NCI-H748 (cell line): ENCODE data around the gene IFNA4.
A peak's percentile ranks its signal among the peaks of the same experiment; 100 is the strongest.
"Not testable (repeated sequence)": the region's sequence is repeated elsewhere in the genome, so short reads cannot be mapped to it uniquely, and the experiment has no call there.

Experiments
- DNase-seq: peaks from one replicate; lab custom pipeline; 2025; ENCODE audit not compliant: unreplicated experiment; lab: John Stamatoyannopoulos, UW

IFNA4 gene

GRCh38 chr9:21187487-21187886 is at the start of gene IFNA4:
TSS of gene IFNA4 (minus strand) at chr9:21187587. CDS start at chr9:21187531, 56 bp downstream.
- not testable (repeated sequence) for DNase-seq

- not testable (repeated sequence) for DNase-seq
Measured at GRCh38 chr9:21236360-21236714, 49.0 kb upstream of the IFNA4 start.

- peak; percentile 40 for DNase-seq
Measured at GRCh38 chr9:21235468-21236359, 48.3 kb upstream of the IFNA4 start.

GRCh38 chr9:21234153-21234687 is 46.8 kb upstream of the IFNA4 start:
- no peak for DNase-seq

GRCh38 chr9:21233258-21233657 is 45.9 kb upstream of the IFNA4 start:
- no peak for DNase-seq

GRCh38 chr9:21228122-21228521 is 40.7 kb upstream of the IFNA4 start, which contains the start of gene IFNA17:
TSS of gene IFNA17 (minus strand) at chr9:21228222. CDS start at chr9:21228173, 49 bp downstream.
- DNase-seq: no peak

- DNase-seq: not testable (repeated sequence)
Measured at GRCh38 chr9:21217211-21217610, 29.8 kb upstream of the IFNA4 start, which contains the start of gene IFNA16. TSS of gene IFNA16 (minus strand) at chr9:21217311. CDS start at chr9:21217305, 6 bp downstream.

- DNase-seq: not testable (repeated sequence)
Measured at GRCh38 chr9:21213411-21214326, 26.3 kb upstream of the IFNA4 start.

- DNase-seq: not testable (repeated sequence)
Measured at GRCh38 chr9:21212160-21212559, 24.8 kb upstream of the IFNA4 start.

GRCh38 chr9:21210782-21211181 is 23.4 kb upstream of the IFNA4 start:
- DNase-seq: not testable (repeated sequence)

GRCh38 chr9:21210311-21210710 is 22.9 kb upstream of the IFNA4 start:
- no peak for DNase-seq

GRCh38 chr9:21207043-21207442 is 19.7 kb upstream of the IFNA4 start, which contains the start of gene IFNA10:
TSS of gene IFNA10 (minus strand) at chr9:21207143. CDS start at chr9:21207097, 46 bp downstream.
- DNase-seq: not testable (repeated sequence)

- DNase-seq: no peak
Measured at GRCh38 chr9:21205204-21205603, 17.8 kb upstream of the IFNA4 start.

- DNase-seq: not testable (repeated sequence)
Measured at GRCh38 chr9:21202105-21202504, 14.7 kb upstream of the IFNA4 start, which contains the start of gene IFNA7. TSS of gene IFNA7 (minus strand) at chr9:21202205. CDS start at chr9:21202165, 40 bp downstream.

- peak; percentile 23 for DNase-seq
Measured at GRCh38 chr9:21194867-21195776, 7.7 kb upstream of the IFNA4 start.

GRCh38 chr9:21182810-21183736 is 4.3 kb downstream of the IFNA4 start:
- peak; percentile 6 for DNase-seq

- no peak for DNase-seq
Measured at GRCh38 chr9:21174671-21175070, 12.7 kb downstream of the IFNA4 start.

- no peak for DNase-seq
Measured at GRCh38 chr9:21172156-21172555, 15.2 kb downstream of the IFNA4 start.

GRCh38 chr9:21171351-21171750 is 16.0 kb downstream of the IFNA4 start:
- no peak for DNase-seq
